PC-3 (cell line): ENCODE data around the gene NR1D1.

ENCODE experiments used
- EZH2 ChIP-seq: fragments of 300-600 bp; sonication (generic); IDR thresholded peaks from one replicate; pipeline ENCODE4 v1.6.1; 2017; ENCODE audit warnings: antibody characterized with exemption, mild to moderate bottlenecking, low read length; ENCODE audit not compliant: unreplicated experiment
- TF ChIP-seq, protein P1 (sequence below): fragments of 300-600 bp; sonication (generic); conservative IDR thresholded peaks from 2 replicates; pipeline ENCODE4 v1.5.1; 2017; ENCODE audit warnings: antibody characterized with exemption, low read depth, mild to moderate bottlenecking, low read length

DNA sequence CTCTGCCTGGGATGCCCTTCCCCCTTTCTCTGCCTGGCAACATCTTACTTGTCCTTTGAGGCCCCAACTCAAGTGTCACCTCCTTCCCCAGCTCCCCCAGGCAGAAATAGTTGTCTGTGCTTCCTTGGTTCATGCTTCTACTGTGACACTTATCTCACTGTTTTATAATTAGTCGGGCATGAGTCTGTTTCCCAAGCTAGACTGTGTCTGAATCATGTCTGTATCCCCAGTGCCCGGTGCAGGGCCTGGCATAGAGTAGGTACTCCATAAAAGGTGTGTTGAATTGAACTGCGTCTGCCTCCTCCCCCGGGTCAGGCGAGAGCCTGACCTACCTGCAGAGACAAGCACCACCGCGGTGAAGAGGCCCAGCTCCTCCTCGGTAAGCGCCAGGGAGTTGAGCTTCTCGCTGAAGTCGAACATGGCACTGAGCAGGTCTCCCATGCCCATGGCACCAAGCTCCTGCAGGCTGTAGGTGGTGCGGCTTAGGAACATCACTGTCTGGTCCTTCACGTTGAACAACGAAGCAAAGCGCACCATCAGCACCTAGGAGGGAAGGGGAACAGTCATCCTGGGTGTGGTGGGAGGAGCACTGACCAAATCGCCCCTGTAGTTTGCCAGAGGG, 6.7 kb downstream of the NR1D1 start:
- TF ChIP-seq, protein P1, sequence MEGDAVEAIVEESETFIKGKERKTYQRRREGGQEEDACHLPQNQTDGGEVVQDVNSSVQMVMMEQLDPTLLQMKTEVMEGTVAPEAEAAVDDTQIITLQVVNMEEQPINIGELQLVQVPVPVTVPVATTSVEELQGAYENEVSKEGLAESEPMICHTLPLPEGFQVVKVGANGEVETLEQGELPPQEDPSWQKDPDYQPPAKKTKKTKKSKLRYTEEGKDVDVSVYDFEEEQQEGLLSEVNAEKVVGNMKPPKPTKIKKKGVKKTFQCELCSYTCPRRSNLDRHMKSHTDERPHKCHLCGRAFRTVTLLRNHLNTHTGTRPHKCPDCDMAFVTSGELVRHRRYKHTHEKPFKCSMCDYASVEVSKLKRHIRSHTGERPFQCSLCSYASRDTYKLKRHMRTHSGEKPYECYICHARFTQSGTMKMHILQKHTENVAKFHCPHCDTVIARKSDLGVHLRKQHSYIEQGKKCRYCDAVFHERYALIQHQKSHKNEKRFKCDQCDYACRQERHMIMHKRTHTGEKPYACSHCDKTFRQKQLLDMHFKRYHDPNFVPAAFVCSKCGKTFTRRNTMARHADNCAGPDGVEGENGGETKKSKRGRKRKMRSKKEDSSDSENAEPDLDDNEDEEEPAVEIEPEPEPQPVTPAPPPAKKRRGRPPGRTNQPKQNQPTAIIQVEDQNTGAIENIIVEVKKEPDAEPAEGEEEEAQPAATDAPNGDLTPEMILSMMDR = no peak
- no peak for TF ChIP-seq EZH2
